ENCODE data around the gene ESRP2. TPM values are rescaled to one million over a fixed set of nuclear protein-coding genes. Genes with fewer than 3 reads are reported as not detected.

The ESRP2 gene
- total RNA-seq, 1 donor from 2014 or later, result 5.4 TPM

DNA sequence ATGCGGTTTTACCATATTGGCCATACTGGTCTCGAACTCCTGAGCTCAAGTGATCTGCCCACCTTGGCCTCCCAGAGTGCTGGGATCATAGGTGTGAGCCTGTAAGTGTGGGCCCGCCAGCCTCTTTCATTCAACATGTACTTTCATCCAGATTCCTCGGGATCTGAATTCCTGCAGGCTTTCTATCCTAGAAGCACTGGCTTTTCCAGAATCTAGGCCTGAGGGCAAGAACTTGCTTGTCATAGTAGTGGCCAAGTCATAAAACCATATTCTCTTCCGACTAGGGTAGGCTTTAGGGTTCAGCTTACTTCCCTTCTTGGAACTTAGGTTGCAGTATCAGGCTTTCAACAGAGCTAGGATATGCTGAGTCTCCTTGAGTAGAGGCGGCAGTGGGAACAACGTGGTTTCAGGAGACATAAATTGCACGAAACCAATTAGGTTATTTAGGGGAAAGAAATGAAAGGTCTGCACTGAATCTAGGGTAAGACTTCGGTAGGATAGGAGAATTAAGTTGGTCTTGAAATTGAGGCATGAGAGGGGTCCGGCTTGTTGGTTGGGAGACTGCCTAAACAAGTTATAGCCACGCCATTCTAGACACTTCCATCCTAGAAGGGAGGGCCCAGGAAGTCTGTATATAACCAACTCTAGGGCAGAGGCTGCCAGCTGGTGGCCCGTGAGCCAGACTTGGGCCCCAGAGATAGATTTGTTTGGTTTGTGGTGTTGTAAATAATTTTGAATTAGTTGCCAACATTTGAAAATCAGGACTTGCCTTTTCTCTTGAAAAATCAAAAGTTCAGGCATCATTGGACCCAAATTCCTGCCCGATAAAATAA is 44.0 kb upstream of the ESRP2 start:
- Mint-ChIP-seq H3K4me3 (no peak overlapping the region), H3K9me3 (no peaks in the 10 kb centered on the region), H3K27me3 (ENCODE audit: insufficient read depth, low read depth) (no peaks in the 10 kb centered on the region), H3K36me3 (peaks cover 8% of the 10 kb centered on the region), H3K27ac (no peak overlapping the region), H3K4me1 (no peaks in the 10 kb centered on the region)
- no peak overlapping the region for H3K4me2 ChIP-seq
- H3K36me3 ChIP-seq, result no peaks in the 10 kb centered on the region
- H3K79me2 ChIP-seq (ENCODE audit: low read depth), result no peaks in the 10 kb centered on the region
- no peak overlapping the region for H3K27ac ChIP-seq
- no peak overlapping the region for H3K9ac ChIP-seq
- H3K9me3 ChIP-seq (ENCODE audit: low read depth), result no peaks in the 10 kb centered on the region
- no peak overlapping the region for H2AFZ ChIP-seq (replicated peaks)
- no peak for TF ChIP-seq EZH2phosphoT487 (IDR thresholded peaks at IDR 0.05)
- TF ChIP-seq, protein P1, sequence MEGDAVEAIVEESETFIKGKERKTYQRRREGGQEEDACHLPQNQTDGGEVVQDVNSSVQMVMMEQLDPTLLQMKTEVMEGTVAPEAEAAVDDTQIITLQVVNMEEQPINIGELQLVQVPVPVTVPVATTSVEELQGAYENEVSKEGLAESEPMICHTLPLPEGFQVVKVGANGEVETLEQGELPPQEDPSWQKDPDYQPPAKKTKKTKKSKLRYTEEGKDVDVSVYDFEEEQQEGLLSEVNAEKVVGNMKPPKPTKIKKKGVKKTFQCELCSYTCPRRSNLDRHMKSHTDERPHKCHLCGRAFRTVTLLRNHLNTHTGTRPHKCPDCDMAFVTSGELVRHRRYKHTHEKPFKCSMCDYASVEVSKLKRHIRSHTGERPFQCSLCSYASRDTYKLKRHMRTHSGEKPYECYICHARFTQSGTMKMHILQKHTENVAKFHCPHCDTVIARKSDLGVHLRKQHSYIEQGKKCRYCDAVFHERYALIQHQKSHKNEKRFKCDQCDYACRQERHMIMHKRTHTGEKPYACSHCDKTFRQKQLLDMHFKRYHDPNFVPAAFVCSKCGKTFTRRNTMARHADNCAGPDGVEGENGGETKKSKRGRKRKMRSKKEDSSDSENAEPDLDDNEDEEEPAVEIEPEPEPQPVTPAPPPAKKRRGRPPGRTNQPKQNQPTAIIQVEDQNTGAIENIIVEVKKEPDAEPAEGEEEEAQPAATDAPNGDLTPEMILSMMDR (IDR thresholded peaks at IDR 0.05), result no peak
- no peak for TF ChIP-seq EZH2 (IDR thresholded peaks at IDR 0.05)
- peaks cover 8% of the 10 kb centered on the region for H3F3A ChIP-seq (ENCODE audit: low read depth)
- H3K27me3 ChIP-seq, result no peaks in the 10 kb centered on the region
- no peak for DNase-seq (ENCODE audit: low spot score)
- peaks cover 2% of the 10 kb centered on the region for H4K20me1 ChIP-seq (ENCODE audit: low read depth)
- no peak overlapping the region for H3K4me3 ChIP-seq
- no peaks in the 10 kb centered on the region for H3K4me1 ChIP-seq

DNA sequence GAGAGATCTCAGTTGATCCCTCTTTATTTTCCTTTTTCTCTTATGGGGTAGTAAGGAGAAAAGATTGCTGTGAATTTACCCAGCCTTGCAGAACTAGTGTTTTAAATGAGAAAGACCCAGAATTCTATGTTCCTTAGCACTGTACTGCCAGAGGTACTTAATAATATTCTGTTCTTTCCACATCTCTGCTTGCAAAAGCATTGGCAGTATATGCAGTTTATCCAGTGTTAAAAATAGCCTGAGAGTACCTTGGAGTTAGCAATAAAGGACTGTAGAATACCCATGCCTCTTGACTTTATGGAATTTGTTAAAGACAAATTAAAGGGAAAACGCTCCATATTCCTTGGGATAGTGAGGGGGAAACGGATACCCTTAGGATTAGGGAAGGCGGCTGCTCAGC is 40.3 kb upstream of the ESRP2 start:
- Histone ChIP-seq H3K27me3 (no peaks in the 10 kb centered on the region), H3K4me3 (no peak overlapping the region), H3K9ac (no peak overlapping the region), H3K79me2 (ENCODE audit: low read depth) (no peaks in the 10 kb centered on the region), H3K4me2 (no peak overlapping the region), H4K20me1 (ENCODE audit: low read depth) (no peaks in the 10 kb centered on the region), H3K4me1 (no peaks in the 10 kb centered on the region), H3K9me3 (ENCODE audit: low read depth) (no peaks in the 10 kb centered on the region), H3K27ac (peak overlapping the region; percentile 55), H2AFZ (replicated peaks) (no peak overlapping the region), H3F3A (ENCODE audit: low read depth) (peaks cover 8% of the 10 kb centered on the region), H3K36me3 (no peaks in the 10 kb centered on the region)
- no peaks in the 10 kb centered on the region for H3K9me3 Mint-ChIP-seq
- H3K4me3 Mint-ChIP-seq, result no peak overlapping the region
- no peaks in the 10 kb centered on the region for H3K27me3 Mint-ChIP-seq (ENCODE audit: insufficient read depth, low read depth)
- H3K4me1 Mint-ChIP-seq, result no peaks in the 10 kb centered on the region
- TF ChIP-seq, protein P1 (IDR thresholded peaks at IDR 0.05), result no peak
- no peak for TF ChIP-seq EZH2phosphoT487 (IDR thresholded peaks at IDR 0.05)
- no peak for TF ChIP-seq EZH2 (IDR thresholded peaks at IDR 0.05)
- H3K27ac Mint-ChIP-seq, result no peak overlapping the region
- peaks cover 6% of the 10 kb centered on the region for H3K36me3 Mint-ChIP-seq
- no peak for DNase-seq (ENCODE audit: low spot score)

DNA sequence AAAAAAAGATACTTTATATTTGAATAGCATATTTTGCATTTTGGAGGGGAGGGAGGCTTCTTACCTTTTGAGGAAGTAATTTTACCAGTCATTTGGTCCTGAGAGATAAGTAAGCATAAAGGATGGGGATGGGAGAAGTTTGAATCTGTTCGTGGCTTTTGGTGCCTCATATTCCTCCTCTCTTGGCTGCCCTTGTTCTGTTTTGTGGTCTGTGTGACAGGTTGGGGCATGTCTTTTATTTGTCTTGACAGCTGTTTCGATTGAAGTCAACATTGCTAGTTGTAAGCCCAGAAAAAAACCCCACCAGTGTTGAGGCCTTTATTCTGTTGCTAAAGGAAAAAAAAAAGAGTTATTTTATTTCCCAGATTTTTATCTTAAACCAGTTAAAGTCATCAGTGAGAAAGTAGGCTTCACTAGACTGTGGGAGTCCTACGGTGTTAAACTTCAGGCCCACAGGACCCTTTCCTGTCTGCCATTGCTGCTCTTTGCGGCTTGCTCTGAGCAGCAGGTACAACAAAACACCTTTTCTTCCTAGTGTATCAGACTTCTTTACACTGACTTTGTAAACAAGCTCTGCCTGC is 39.8 kb upstream of the ESRP2 start:
- H3K27me3 ChIP-seq, result no peaks in the 10 kb centered on the region
- no peak overlapping the region for H3K4me2 ChIP-seq
- DNase-seq (ENCODE audit: low spot score), result no peak
- H3K36me3 Mint-ChIP-seq, result peaks cover 2% of the 10 kb centered on the region
- no peak overlapping the region for H3K4me3 Mint-ChIP-seq
- no peak overlapping the region for H3K4me3 ChIP-seq
- H3K9ac ChIP-seq, result no peak overlapping the region
- H3K36me3 ChIP-seq, result no peaks in the 10 kb centered on the region
- H3K9me3 Mint-ChIP-seq, result no peaks in the 10 kb centered on the region
- H4K20me1 ChIP-seq (ENCODE audit: low read depth), result no peaks in the 10 kb centered on the region
- H3K27me3 Mint-ChIP-seq (ENCODE audit: insufficient read depth, low read depth), result no peaks in the 10 kb centered on the region
- H3K27ac ChIP-seq, result peak overlapping the region; percentile 55
- no peaks in the 10 kb centered on the region for H3K9me3 ChIP-seq (ENCODE audit: low read depth)
- no peak overlapping the region for H3K27ac Mint-ChIP-seq
- peaks cover 1% of the 10 kb centered on the region for H3K79me2 ChIP-seq (ENCODE audit: low read depth)
- no peak overlapping the region for H2AFZ ChIP-seq (replicated peaks)
- H3K4me1 Mint-ChIP-seq, result no peaks in the 10 kb centered on the region
- TF ChIP-seq, protein P1 (IDR thresholded peaks at IDR 0.05), result no peak
- no peak for TF ChIP-seq EZH2 (IDR thresholded peaks at IDR 0.05)
- no peaks in the 10 kb centered on the region for H3K4me1 ChIP-seq
- H3F3A ChIP-seq (ENCODE audit: low read depth), result peaks cover 8% of the 10 kb centered on the region
